Right atrium auricular region (tissue), 2 donors: Measurements from ENCODE around the gene RFTN1. TPM values are rescaled to one million over a fixed set of nuclear protein-coding genes. Genes with fewer than 3 reads are reported as not detected.

Experiments used
- DNase-seq: peaks from one replicate; pipeline ENCODE4 v3.0.0-alpha.2; 2019; ENCODE audit warnings: low spot score
- H3K27ac ChIP-seq, 2 donors: fragments of 200-600 bp; sonication (generic); 1 replicate in 1 of 2; 2 replicates in 1 of 2; pipeline ENCODE4 v1.5.1; 2016 to 2019
- H3K27me3 ChIP-seq, 2 donors: fragments of 200-600 bp; sonication (generic); one replicate each; pipeline versions ENCODE4 v1.5.1 to v1.6.0; 2017 to 2019
- H3K36me3 ChIP-seq: fragments of 200-600 bp; sonication (generic); one replicate; pipeline ENCODE4 v1.5.1; 2016
- H3K4me1 ChIP-seq, 2 donors: fragments of 200-600 bp; sonication (generic); one replicate each; pipeline versions ENCODE4 v1.5.1 to v1.6.0; 2017 to 2019
- H3K4me3 ChIP-seq, 2 donors: fragments of 200-600 bp; sonication (generic); 1 replicate in 1 of 2; 2 replicates in 1 of 2; pipeline ENCODE4 v1.5.1; 2017 to 2019; ENCODE audit warnings: mild to moderate bottlenecking in 1 of 2, moderate library complexity in 1 of 2
- H3K9me3 ChIP-seq, 2 donors: fragments of 200-600 bp; sonication (generic); one replicate each; pipeline ENCODE4 v1.5.1; 2019
- CTCF ChIP-seq, 2 donors: fragments of 200-600 bp; sonication (generic); IDR thresholded peaks; one replicate each; pipeline ENCODE4 v1.5.1; 2019; ENCODE audit warnings: antibody characterized with exemption in 2 of 2
- total RNA-seq, 2 donors: library from RNA; depleted of rRNA; stranded (reverse); fragments of >200 nt; gene quantifications; one replicate each; pipeline ENCODE4 v1.1.0, GENCODE V29; 2016

Gene RFTN1
- total RNA-seq, 2 donors from 2014 or later = 15.9 to 33.6 TPM

GRCh38 chr3:16463914-16464313 is 49.6 kb downstream of the RFTN1 start:
- no peaks in the 10 kb centered on the region for H3K36me3 ChIP-seq
- H3K27ac ChIP-seq = no peak overlapping the region
- DNase-seq = no peak
- no peak overlapping the region for H3K4me3 ChIP-seq
- H3K27me3 ChIP-seq = no peaks in the 10 kb centered on the region
- no peaks in the 10 kb centered on the region for H3K9me3 ChIP-seq
- TF ChIP-seq CTCF (IDR thresholded peaks at IDR 0.05) = no peak
- H3K4me1 ChIP-seq = peaks cover 0 to 18% of the 10 kb centered on the region in 2 donors

- Histone ChIP-seq H3K36me3 (no peaks in the 10 kb centered on the region), H3K4me3 (no peak overlapping the region), H3K4me1 (peaks cover 0 to 10% of the 10 kb centered on the region in 2 donors), H3K27ac (no peak overlapping the region), H3K9me3 (peaks cover 0 to 3% of the 10 kb centered on the region in 2 donors), H3K27me3 (no peaks in the 10 kb centered on the region)
- no peak for TF ChIP-seq CTCF (IDR thresholded peaks at IDR 0.05)
- DNase-seq = no peak
Observed at GRCh38 chr3:16463119-16463518, 50.4 kb downstream of the RFTN1 start.

GRCh38 chr3:16462679-16463078 is 50.8 kb downstream of the RFTN1 start:
- Histone ChIP-seq H3K27me3 (no peaks in the 10 kb centered on the region), H3K27ac (no peak overlapping the region), H3K9me3 (peaks cover 0 to 7% of the 10 kb centered on the region in 2 donors), H3K36me3 (no peaks in the 10 kb centered on the region), H3K4me3 (no peak overlapping the region), H3K4me1 (peaks cover 0 to 5% of the 10 kb centered on the region in 2 donors)
- TF ChIP-seq CTCF (IDR thresholded peaks at IDR 0.05) = no peak
- no peak for DNase-seq

- H3K27me3 ChIP-seq = no peaks in the 10 kb centered on the region
- peaks cover 0 to 9% of the 10 kb centered on the region in 2 donors for H3K9me3 ChIP-seq
- TF ChIP-seq CTCF (IDR thresholded peaks at IDR 0.05) = no peak
- H3K4me3 ChIP-seq = no peak overlapping the region
- H3K4me1 ChIP-seq = no peaks in the 10 kb centered on the region
- no peaks in the 10 kb centered on the region for H3K36me3 ChIP-seq
- H3K27ac ChIP-seq = no peak overlapping the region
- no peak for DNase-seq
Observed at GRCh38 chr3:16461463-16462245, 51.8 kb downstream of the RFTN1 start.

- no peak for DNase-seq
- no peak for TF ChIP-seq CTCF (IDR thresholded peaks at IDR 0.05)
- Histone ChIP-seq H3K9me3 (peaks cover 0 to 9% of the 10 kb centered on the region in 2 donors), H3K27me3 (no peaks in the 10 kb centered on the region), H3K36me3 (no peaks in the 10 kb centered on the region), H3K4me1 (no peaks in the 10 kb centered on the region), H3K27ac (no peak overlapping the region), H3K4me3 (no peak overlapping the region)
Observed at GRCh38 chr3:16460886-16461285, 52.6 kb downstream of the RFTN1 start.

- Histone ChIP-seq H3K9me3 (peaks cover 0 to 9% of the 10 kb centered on the region in 2 donors), H3K4me1 (peaks cover 0 to under 1% of the 10 kb centered on the region in 2 donors), H3K36me3 (no peaks in the 10 kb centered on the region), H3K27me3 (no peaks in the 10 kb centered on the region), H3K4me3 (no peak overlapping the region), H3K27ac (no peak overlapping the region)
- DNase-seq = no peak
- no peak for TF ChIP-seq CTCF (IDR thresholded peaks at IDR 0.05)
Observed at GRCh38 chr3:16460273-16460672, 53.2 kb downstream of the RFTN1 start.
